Esophagus muscularis mucosa (tissue), 4 donors: ENCODE results near the gene ERC2. TPM values are rescaled to one million over a fixed set of nuclear protein-coding genes. Genes with fewer than 3 reads are reported as not detected.

ENCODE experiments used
- DNase-seq: peaks from one replicate; pipeline ENCODE4 v3.0.0-alpha.2; 2017; ENCODE audit errors: extremely low spot score
- H3K27ac ChIP-seq, 4 donors: fragments of 200-600 bp; sonication (generic); replicated peaks in 1 of 4; 1 replicate in 3 of 4; 2 replicates in 1 of 4; pipeline ENCODE4 v1.5.1; 2016 to 2019; ENCODE audit warnings: mild to moderate bottlenecking in 1 of 4
- H3K27me3 ChIP-seq, 4 donors: fragments of 200-600 bp; sonication (generic); one replicate each; pipeline versions ENCODE4 v1.5.1 to v1.6.0; 2016 to 2019
- H3K36me3 ChIP-seq, 4 donors: fragments of 200-600 bp; sonication (generic); one replicate each; pipeline ENCODE4 v1.5.1; 2016 to 2019
- H3K4me1 ChIP-seq, 4 donors: fragments of 200-600 bp; sonication (generic); one replicate each; pipeline ENCODE4 v1.5.1; 2016 to 2019
- H3K4me3 ChIP-seq, 4 donors: fragments of 200-600 bp; sonication (generic); 1 replicate in 2 of 4; 2 replicates in 2 of 4; pipeline ENCODE4 v1.5.1; 2016 to 2019; ENCODE audit warnings: mild to moderate bottlenecking in 4 of 4, moderate library complexity in 1 of 4
- H3K9me3 ChIP-seq, 4 donors: fragments of 200-600 bp; sonication (generic); 1 replicate in 3 of 4; 2 replicates in 1 of 4; pipeline ENCODE4 v1.5.1; 2016 to 2019
- EP300 ChIP-seq: sonication (generic); formaldehyde crosslinking; IDR thresholded peaks from one replicate; pipeline ENCODE4 v1.6.1; 2017; ENCODE audit warnings: antibody characterized with exemption
- POLR2A ChIP-seq: fragments of 450-650 bp; IDR thresholded peaks from one replicate; pipeline ENCODE4 v1.6.1; 2017; ENCODE audit warnings: antibody characterized with exemption, moderate library complexity, mild to moderate bottlenecking, low read depth
- POLR2AphosphoS5 ChIP-seq, 2 donors: sonication (generic); formaldehyde crosslinking; IDR thresholded peaks; one replicate each; pipeline ENCODE4 v1.6.1; 2017; ENCODE audit warnings: antibody characterized with exemption in 2 of 2
- WGBS: methylation state at CpG from one replicate; pipeline ENCODE4 v1.1.5; 2018; 5-methylcytosine and 5-hydroxymethylcytosine counted together
- intact Hi-C: fragments of 100-400 bp; cut with DNase I; formaldehyde crosslinking; loops from one replicate; pipeline ENCODE4 v1.15.1; 2023
- total RNA-seq, 4 donors: library from RNA; depleted of rRNA; stranded (reverse); fragments of >200 nt; gene quantifications; one replicate each; pipeline versions ENCODE4 v1.1.0 to v1.2.1, GENCODE V29; 2016
- TF ChIP-seq, protein P1 (sequence below), 3 experiments: fragments of 200-600 bp in 2 of 3; fragments of 450-650 bp in 1 of 3; sonication (generic) in 2 of 3; IDR thresholded peaks; one replicate each; pipeline ENCODE4 v1.5.1; 2017 to 2019; ENCODE audit warnings: antibody characterized with exemption in 3 of 3, mild to moderate bottlenecking in 2 of 3, moderate library complexity in 1 of 3

Gene ERC2
- total RNA-seq, 4 donors from 2014 or later: 0.42 to 2.0 (median 1.5) TPM

DNA sequence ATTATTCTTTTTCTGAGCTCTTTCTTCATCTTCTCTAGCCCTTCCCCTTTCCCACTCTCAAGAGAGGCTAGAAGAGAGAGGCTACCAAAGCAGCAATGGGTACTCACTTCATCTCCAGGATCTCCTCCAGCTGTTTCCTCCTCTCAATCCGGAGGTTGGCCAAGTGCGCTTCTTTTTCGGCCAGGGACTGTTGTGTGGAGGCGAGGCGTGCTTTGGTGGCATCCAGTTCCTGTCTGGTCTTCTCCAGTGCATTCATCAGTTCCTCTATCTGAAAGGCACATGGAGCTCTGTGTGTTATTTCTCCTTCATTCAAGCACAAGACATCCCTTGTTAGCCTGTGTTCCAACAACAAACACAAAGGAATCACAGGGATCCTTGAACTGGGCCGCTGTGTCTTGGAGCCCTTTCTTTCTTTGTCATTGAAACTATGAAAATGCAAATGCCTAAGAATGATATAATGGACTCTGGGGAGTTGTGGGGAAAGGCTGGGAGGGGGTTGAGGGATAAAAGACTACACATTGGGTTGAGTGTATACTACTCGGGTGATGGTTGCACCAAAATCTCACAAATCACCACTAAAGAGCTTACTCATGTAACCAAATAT, 579.9 kb downstream of the ERC2 start:
- intact Hi-C loops: no loop called here
- peaks cover 0 to 23% (median 8%) of the 10 kb centered on the region in 4 donors for H3K4me1 ChIP-seq
- H3K9me3 ChIP-seq: no peaks in the 10 kb centered on the region
- peak; percentile 26 for DNase-seq
- H3K27ac ChIP-seq: no peak overlapping the region
- no peaks in the 10 kb centered on the region for H3K36me3 ChIP-seq
- TF ChIP-seq POLR2AphosphoS5 (IDR thresholded peaks at IDR 0.05) (no peak), POLR2A (no peak), EP300 (no peak)
- TF ChIP-seq, protein P1, sequence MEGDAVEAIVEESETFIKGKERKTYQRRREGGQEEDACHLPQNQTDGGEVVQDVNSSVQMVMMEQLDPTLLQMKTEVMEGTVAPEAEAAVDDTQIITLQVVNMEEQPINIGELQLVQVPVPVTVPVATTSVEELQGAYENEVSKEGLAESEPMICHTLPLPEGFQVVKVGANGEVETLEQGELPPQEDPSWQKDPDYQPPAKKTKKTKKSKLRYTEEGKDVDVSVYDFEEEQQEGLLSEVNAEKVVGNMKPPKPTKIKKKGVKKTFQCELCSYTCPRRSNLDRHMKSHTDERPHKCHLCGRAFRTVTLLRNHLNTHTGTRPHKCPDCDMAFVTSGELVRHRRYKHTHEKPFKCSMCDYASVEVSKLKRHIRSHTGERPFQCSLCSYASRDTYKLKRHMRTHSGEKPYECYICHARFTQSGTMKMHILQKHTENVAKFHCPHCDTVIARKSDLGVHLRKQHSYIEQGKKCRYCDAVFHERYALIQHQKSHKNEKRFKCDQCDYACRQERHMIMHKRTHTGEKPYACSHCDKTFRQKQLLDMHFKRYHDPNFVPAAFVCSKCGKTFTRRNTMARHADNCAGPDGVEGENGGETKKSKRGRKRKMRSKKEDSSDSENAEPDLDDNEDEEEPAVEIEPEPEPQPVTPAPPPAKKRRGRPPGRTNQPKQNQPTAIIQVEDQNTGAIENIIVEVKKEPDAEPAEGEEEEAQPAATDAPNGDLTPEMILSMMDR (IDR thresholded peaks at IDR 0.05): no peak
- H3K4me3 ChIP-seq: no peak overlapping the region
- WGBS: 92% methylated on average over 7 of the region's 7 CpGs
- H3K27me3 ChIP-seq: no peaks in the 10 kb centered on the region

DNA sequence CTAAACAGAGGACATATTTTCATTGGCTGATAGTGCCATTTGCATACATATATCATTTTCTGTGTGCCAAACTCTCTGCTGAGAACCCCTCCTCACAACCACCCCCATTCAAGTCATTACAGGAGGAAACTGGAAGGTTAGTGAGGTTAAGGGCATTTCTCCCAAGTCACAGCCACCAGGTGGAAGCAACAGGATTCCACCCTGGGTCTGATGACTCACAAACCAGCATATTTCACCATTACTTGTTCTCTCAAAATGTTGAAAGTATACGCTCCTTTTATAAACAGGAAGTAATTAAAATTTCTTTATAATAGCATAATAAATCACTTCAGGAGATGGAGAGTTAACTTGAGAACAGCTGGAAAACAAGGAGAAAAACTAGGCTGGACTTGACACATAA, 582.5 kb downstream of the ERC2 start:
- Histone ChIP-seq H3K9me3 (no peaks in the 10 kb centered on the region), H3K4me1 (peaks cover 0 to 23% (median 10%) of the 10 kb centered on the region in 4 donors), H3K36me3 (no peaks in the 10 kb centered on the region), H3K27me3 (no peaks in the 10 kb centered on the region), H3K27ac (no peak overlapping the region), H3K4me3 (no peak overlapping the region)
- TF ChIP-seq EP300: no peak
- TF ChIP-seq, protein P1 (IDR thresholded peaks at IDR 0.05): peak in 1 of 3 experiments; percentile 20
- intact Hi-C loops: no loop called here
- peak; percentile 62 for DNase-seq
- WGBS: 11% methylated on average over 1 of the region's 1 CpG

DNA sequence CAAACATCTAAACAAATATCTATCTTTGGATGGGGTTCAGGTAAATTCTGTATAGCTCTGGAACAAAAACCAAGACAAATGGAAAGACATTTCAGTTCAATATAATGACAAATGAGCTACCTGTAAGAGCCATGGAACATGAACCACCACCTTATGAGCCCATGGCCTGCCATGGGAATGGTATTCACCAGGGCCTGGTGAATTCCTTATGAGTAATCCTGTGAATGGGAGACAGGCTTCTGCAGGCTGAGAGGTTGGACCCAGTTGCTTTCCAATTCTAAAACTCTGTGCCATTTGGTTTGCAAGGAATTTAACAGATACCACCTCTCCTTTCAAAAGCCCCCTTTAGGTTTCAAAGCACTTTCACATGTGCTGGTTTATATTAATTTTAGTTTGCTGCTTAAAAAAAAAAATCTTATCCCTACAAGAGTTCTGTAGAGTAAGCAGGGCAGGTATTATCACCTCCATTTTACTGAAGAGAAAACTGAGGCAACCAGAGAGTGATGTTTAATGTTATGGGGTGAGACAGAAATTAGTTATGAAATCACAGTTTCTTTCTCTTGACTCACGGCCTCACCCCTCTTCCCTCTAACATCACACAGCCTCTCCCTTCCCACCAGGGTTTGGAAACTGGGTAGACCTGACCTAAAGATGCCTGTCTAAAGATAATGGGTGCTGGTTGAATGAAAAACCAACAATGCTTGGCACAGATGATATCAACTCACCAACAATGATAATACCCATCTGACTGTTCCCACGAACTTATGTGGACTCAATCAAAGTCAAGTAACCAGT, 583.6 kb downstream of the ERC2 start:
- Histone ChIP-seq H3K27me3 (no peaks in the 10 kb centered on the region), H3K27ac (no peak overlapping the region), H3K9me3 (no peaks in the 10 kb centered on the region), H3K4me1 (peaks cover 0 to 27% (median 10%) of the 10 kb centered on the region in 4 donors), H3K4me3 (no peak overlapping the region), H3K36me3 (no peaks in the 10 kb centered on the region)
- WGBS: 77% methylated on average over 2 of the region's 2 CpGs
- intact Hi-C loops: no loop called here
- TF ChIP-seq, protein P1 (IDR thresholded peaks at IDR 0.05): no peak
- TF ChIP-seq EP300 (no peak), POLR2A (no peak)
- no peak for DNase-seq

DNA sequence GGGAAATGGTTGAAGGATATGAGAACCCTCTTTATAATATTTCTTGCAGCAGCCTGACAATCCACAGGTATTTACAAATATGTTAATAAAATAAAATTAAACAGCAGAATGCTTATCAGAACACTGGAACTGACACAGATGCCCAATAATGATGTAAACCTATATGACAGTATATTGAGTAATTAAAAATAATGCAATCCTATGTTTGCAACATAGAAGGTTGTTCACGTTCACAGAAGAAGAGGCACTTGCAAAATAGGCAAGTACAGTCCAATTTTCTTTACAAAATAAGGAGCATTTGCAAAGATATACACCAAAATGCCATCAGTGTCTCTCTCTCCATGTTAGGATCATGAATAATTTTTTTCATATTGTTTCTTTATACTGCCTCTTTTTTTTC, 584.2 kb downstream of the ERC2 start:
- Histone ChIP-seq H3K36me3 (no peaks in the 10 kb centered on the region), H3K4me1 (peaks cover 0 to 29% (median 7%) of the 10 kb centered on the region in 4 donors), H3K9me3 (no peaks in the 10 kb centered on the region), H3K27ac (no peak overlapping the region), H3K27me3 (no peaks in the 10 kb centered on the region), H3K4me3 (no peak overlapping the region)
- no peak for DNase-seq
- 76% methylated on average over 1 of the region's 1 CpG for WGBS
- intact Hi-C loops: no loop called here
- TF ChIP-seq, protein P1 (IDR thresholded peaks at IDR 0.05): no peak
- TF ChIP-seq POLR2A (no peak), POLR2AphosphoS5 (IDR thresholded peaks at IDR 0.05) (no peak), EP300 (no peak)
